Stimulated activated CD4-positive, alpha-beta T cell treated with anti-CD3 and anti-CD28 coated beads, Interleukin-4, amount 100 ng/mL, for 24 hours (primary cell): ENCODE results near the gene CPB2.

Experiments
- DNase-seq: peaks from one replicate; pipeline ENCODE4 v3.0.0-alpha.2; 2020

Gene CPB2

GRCh38 chr13:46104868-46105267 lies at the start of gene CPB2:
CPB2 (minus strand) TSS chr13:46105033; CDS start chr13:46105009, 24 bp downstream.
- no peak for DNase-seq

GRCh38 chr13:46154136-46154801 lies 49.4 kb upstream of the CPB2 start:
- DNase-seq: no peak

GRCh38 chr13:46152627-46153328 lies 47.9 kb upstream of the CPB2 start:
- DNase-seq: no peak

- DNase-seq: no peak
These were observed 45.4 kb upstream of the CPB2 start for GRCh38 chr13:46150134-46150693.

GRCh38 chr13:46149272-46150133 lies 44.7 kb upstream of the CPB2 start:
- peak; percentile 34 for DNase-seq

- DNase-seq: no peak
These were observed 42.1 kb upstream of the CPB2 start for GRCh38 chr13:46146898-46147297.

GRCh38 chr13:46145950-46146349 lies 41.1 kb upstream of the CPB2 start:
- DNase-seq: no peak

GRCh38 chr13:46145135-46145534 lies 40.3 kb upstream of the CPB2 start:
- DNase-seq: no peak

GRCh38 chr13:46143184-46143701 lies 38.4 kb upstream of the CPB2 start:
- DNase-seq: no peak

GRCh38 chr13:46142776-46143175 lies 37.9 kb upstream of the CPB2 start:
- no peak for DNase-seq

GRCh38 chr13:46140044-46140443 lies 35.2 kb upstream of the CPB2 start:
- DNase-seq: no peak

GRCh38 chr13:46137627-46138317 lies 32.9 kb upstream of the CPB2 start:
- no peak for DNase-seq

GRCh38 chr13:46136688-46137087 lies 31.9 kb upstream of the CPB2 start:
- no peak for DNase-seq

- no peak for DNase-seq
These were observed 30.2 kb upstream of the CPB2 start for GRCh38 chr13:46134961-46135522.

GRCh38 chr13:46134494-46134893 lies 29.7 kb upstream of the CPB2 start:
- no peak for DNase-seq

- DNase-seq: no peak
These were observed 27.3 kb upstream of the CPB2 start for GRCh38 chr13:46132109-46132508.

GRCh38 chr13:46131705-46132104 lies 26.9 kb upstream of the CPB2 start:
- no peak for DNase-seq

- DNase-seq: no peak
These were observed 25.3 kb upstream of the CPB2 start for GRCh38 chr13:46129955-46130618.

GRCh38 chr13:46129124-46129523 lies 24.3 kb upstream of the CPB2 start:
- no peak for DNase-seq

GRCh38 chr13:46127358-46128023 lies 22.7 kb upstream of the CPB2 start:
- no peak for DNase-seq
